Measurements from ENCODE around the gene PEPD.

- TF ChIP-seq FOXM1 (IDR thresholded peaks at IDR 0.05; ENCODE audit: borderline replicate concordance) (no peak), TARDBP (IDR thresholded peaks at IDR 0.05) (no peak), BHLHE40 (IDR thresholded peaks at IDR 0.05; ENCODE audit: borderline replicate concordance) (no peak), ELF4 (IDR thresholded peaks at IDR 0.05) (no peak), SP1 (IDR thresholded peaks at IDR 0.05) (no peak), NFRKB (IDR thresholded peaks at IDR 0.05) (no peak), FOXA1 (IDR thresholded peaks at IDR 0.05) (no peak), SUZ12 (IDR thresholded peaks at IDR 0.05) (no peak), ZNF384 (IDR thresholded peaks at IDR 0.05) (no peak), HDGF (IDR thresholded peaks at IDR 0.05; ENCODE audit: borderline replicate concordance) (no peak), ARNT (IDR thresholded peaks at IDR 0.05) (no peak)
- TF ChIP-seq, protein P1, sequence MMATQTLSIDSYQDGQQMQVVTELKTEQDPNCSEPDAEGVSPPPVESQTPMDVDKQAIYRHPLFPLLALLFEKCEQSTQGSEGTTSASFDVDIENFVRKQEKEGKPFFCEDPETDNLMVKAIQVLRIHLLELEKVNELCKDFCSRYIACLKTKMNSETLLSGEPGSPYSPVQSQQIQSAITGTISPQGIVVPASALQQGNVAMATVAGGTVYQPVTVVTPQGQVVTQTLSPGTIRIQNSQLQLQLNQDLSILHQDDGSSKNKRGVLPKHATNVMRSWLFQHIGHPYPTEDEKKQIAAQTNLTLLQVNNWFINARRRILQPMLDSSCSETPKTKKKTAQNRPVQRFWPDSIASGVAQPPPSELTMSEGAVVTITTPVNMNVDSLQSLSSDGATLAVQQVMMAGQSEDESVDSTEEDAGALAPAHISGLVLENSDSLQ (IDR thresholded peaks at IDR 0.05): no peak
These were observed 32.8 kb downstream of the PEPD start for GRCh38 chr19:33488826-33489225.

All from HEK293T (cell line).